ENCODE results near the gene GRAP. TPM values are rescaled to one million over a fixed set of nuclear protein-coding genes. Genes with fewer than 3 reads are reported as not detected.

Gene GRAP
- total RNA-seq, 1 donor from 2014 or later = 8.5 TPM

DNA sequence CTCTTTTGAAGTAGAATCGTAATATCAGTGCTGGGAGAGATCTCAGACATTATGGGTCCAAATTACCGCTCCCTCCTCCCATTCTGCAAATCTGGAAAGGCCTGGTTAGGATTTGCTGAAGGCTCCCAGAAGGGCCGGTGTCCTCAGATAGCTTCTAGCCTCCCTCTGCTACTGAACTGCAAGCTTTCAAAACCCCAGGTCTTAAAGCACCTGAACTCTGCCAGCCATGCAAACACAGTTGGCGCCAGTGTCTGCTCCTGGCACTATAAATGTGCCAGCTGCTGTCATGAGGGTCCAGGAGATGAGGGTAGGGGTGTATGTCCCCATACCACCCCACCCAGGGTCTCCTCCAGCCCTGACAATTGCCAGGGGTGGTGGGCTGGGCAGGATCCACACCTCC, 70.6 kb downstream of the GRAP start:
- no peaks in the 10 kb centered on the region for H3K4me1 ChIP-seq
- DNase-seq (no peak), ATAC-seq (no peak)
- no peaks in the 10 kb centered on the region for H3K9me3 ChIP-seq
- no peaks in the 10 kb centered on the region for H3K27me3 ChIP-seq (ENCODE audit: low read depth)
- H3K27ac ChIP-seq = no peak overlapping the region
- H3K4me3 ChIP-seq = no peak overlapping the region
- H3K36me3 ChIP-seq = peaks cover 18% of the 10 kb centered on the region
- TF ChIP-seq, protein P1, sequence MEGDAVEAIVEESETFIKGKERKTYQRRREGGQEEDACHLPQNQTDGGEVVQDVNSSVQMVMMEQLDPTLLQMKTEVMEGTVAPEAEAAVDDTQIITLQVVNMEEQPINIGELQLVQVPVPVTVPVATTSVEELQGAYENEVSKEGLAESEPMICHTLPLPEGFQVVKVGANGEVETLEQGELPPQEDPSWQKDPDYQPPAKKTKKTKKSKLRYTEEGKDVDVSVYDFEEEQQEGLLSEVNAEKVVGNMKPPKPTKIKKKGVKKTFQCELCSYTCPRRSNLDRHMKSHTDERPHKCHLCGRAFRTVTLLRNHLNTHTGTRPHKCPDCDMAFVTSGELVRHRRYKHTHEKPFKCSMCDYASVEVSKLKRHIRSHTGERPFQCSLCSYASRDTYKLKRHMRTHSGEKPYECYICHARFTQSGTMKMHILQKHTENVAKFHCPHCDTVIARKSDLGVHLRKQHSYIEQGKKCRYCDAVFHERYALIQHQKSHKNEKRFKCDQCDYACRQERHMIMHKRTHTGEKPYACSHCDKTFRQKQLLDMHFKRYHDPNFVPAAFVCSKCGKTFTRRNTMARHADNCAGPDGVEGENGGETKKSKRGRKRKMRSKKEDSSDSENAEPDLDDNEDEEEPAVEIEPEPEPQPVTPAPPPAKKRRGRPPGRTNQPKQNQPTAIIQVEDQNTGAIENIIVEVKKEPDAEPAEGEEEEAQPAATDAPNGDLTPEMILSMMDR (IDR thresholded peaks at IDR 0.05) = no peak
- intact Hi-C loops (cut with DNase I) = no loop called here

DNA sequence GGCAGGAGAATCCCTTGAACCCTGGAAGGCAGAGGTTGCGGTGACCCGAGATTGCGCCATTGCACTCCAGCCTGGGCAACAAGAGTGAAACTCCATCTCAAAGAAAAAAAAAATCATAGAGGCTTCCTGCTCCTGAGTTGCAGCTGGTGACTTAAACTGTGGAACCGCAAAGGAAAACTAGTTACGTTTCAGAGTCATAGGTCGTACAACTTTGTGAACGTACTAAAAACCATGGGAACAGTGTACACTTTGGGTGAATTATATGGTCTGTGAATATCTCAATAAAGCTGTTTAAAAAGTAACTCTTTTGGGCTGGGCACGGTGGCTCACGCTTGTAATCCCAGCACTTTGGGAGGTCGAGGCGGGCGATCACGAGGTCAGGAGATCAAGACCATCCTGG, 71.2 kb downstream of the GRAP start:
- no peak overlapping the region for H3K4me3 ChIP-seq
- no peak for ATAC-seq
- no peak for DNase-seq

DNA sequence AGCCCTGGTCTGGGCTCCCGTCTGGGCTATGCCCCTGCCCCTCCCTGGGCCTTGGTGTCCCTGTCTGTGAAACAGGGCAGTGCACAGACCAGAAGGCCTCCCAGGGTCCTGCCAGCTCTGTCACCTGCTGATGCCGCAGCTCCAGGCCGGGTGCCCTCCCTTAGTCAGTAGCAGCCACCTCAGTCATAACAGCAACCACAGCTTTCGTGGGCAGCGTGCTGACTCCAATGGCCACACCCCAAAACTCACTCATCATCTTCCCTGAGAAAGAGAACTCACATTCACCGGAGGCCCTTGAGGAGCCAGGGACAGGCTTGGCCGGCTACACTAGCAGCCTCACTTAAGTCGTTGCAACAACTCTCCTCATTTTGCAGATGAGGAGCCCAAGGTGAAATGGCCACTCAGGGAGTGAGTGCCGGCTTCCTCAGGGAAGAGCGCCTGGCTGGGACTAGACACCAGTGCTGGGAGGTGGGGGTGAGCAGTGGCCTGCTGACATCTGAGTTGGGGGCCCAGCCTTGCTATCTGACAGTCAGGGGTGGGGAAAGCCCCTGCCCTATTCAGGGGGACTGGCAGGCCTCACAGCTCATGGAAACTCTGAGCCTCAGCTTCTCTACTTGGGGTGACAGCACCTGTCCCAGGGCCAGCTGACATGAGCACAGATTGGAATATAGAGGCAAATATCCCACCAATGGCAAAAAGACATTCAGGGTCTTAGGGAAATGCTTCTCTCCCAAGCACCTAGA, 72.2 kb downstream of the GRAP start:
- no peak overlapping the region for H3K27ac ChIP-seq
- intact Hi-C loops (cut with DNase I) = no loop called here
- no peaks in the 10 kb centered on the region for H3K27me3 ChIP-seq (ENCODE audit: low read depth)
- H3K36me3 ChIP-seq = peaks cover 18% of the 10 kb centered on the region
- DNase-seq (no peak), ATAC-seq (no peak)
- peaks cover 2% of the 10 kb centered on the region for H3K4me1 ChIP-seq
- TF ChIP-seq, protein P1 (IDR thresholded peaks at IDR 0.05) = no peak
- H3K4me3 ChIP-seq = no peak overlapping the region
- no peaks in the 10 kb centered on the region for H3K9me3 ChIP-seq

More for the DNA sequence above, 71.2 kb downstream of the GRAP start:
- Histone ChIP-seq H3K4me1 (no peaks in the 10 kb centered on the region), H3K27ac (no peak overlapping the region), H3K9me3 (no peaks in the 10 kb centered on the region), H3K27me3 (ENCODE audit: low read depth) (no peaks in the 10 kb centered on the region), H3K36me3 (peaks cover 18% of the 10 kb centered on the region)
- intact Hi-C loops (cut with DNase I) = no loop called here
- TF ChIP-seq, protein P1 (IDR thresholded peaks at IDR 0.05) = no peak

DNA sequence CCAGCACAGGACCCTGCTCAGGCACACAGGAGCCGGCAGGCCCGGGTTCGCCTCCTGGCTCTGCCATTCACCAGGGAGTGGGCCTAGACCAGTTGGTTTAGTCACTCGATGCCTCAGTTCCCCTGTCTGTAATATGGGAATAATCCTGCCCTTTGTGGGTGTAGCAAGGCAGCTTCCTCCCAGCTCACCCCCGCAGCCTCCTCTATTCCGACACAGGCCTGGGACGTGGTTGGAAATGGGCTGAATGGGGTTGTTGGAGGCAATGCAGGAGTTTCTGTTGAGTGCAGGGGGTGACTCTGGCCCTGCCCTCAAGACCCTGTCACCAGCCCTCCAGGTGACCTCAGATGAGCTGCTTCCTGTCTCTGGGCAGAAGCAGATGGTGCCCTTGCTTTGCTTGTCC, 75.0 kb downstream of the GRAP start:
- intact Hi-C loops (cut with DNase I) = no loop called here
- Histone ChIP-seq H3K27ac (no peak overlapping the region), H3K9me3 (no peaks in the 10 kb centered on the region), H3K4me3 (no peak overlapping the region), H3K27me3 (ENCODE audit: low read depth) (no peaks in the 10 kb centered on the region), H3K36me3 (no peaks in the 10 kb centered on the region), H3K4me1 (peaks cover 18% of the 10 kb centered on the region)
- TF ChIP-seq, protein P1 (IDR thresholded peaks at IDR 0.05) = no peak
- DNase-seq (no peak), ATAC-seq (no peak)

Other genes with a start within 250 kb of the GRAP start
- 23.6 TPM for gene PRPSAP2, start 188.8 kb downstream of the GRAP start, total RNA-seq
- gene SLC5A10, start 94.8 kb downstream of the GRAP start, total RNA-seq = not detected
- gene FAM83G, start 42.2 kb downstream of the GRAP start, total RNA-seq = 5.8 TPM
- gene GRAPL, start 80.6 kb upstream of the GRAP start, total RNA-seq = 10.8 TPM
- gene EPN2, start 190.4 kb upstream of the GRAP start, total RNA-seq = 66.2 TPM

All from lower lobe of right lung (tissue), 2 donors.